Stimulated activated CD8-positive, alpha-beta memory T cell treated with anti-CD3 and anti-CD28 coated beads, Interleukin-15, amount 100 ng/mL, for 4 hours (primary cell): ENCODE measurements around the gene SPRR5.

ENCODE experiments used
- DNase-seq, 2 donors: peaks; one replicate each; pipeline ENCODE4 v3.0.0-alpha.2; 2020; ENCODE audit warnings: low read depth in 2 of 2

Gene SPRR5

GRCh38 chr1:152946651-152947256 lies at the start of gene SPRR5:
SPRR5 (plus strand) TSS chr1:152947206; CDS start chr1:152948555, 1,349 bp downstream.
- DNase-seq, result no peak

- no peak for DNase-seq
Measured at GRCh38 chr1:152899027-152899426, 48.0 kb upstream of the SPRR5 start.

GRCh38 chr1:152899883-152900282 lies 47.1 kb upstream of the SPRR5 start:
- DNase-seq, result no peak

- DNase-seq, result no peak
Measured at GRCh38 chr1:152901631-152902030, 45.4 kb upstream of the SPRR5 start.

- no peak for DNase-seq
Measured at GRCh38 chr1:152902636-152903035, 44.4 kb upstream of the SPRR5 start.

GRCh38 chr1:152904688-152905440 lies 42.1 kb upstream of the SPRR5 start:
- no peak for DNase-seq

- DNase-seq, result no peak
Measured at GRCh38 chr1:152906023-152906565, 40.9 kb upstream of the SPRR5 start.

GRCh38 chr1:152907686-152908601 lies 39.1 kb upstream of the SPRR5 start, which contains the start of gene IVL:
IVL (plus strand) TSS chr1:152908546; CDS start chr1:152909798, 1,252 bp downstream.
- DNase-seq, result no peak

GRCh38 chr1:152909206-152909605 lies 37.8 kb upstream of the SPRR5 start:
- no peak for DNase-seq

GRCh38 chr1:152912471-152912870 lies 34.5 kb upstream of the SPRR5 start:
- DNase-seq, result no peak

GRCh38 chr1:152912900-152913299 lies 34.1 kb upstream of the SPRR5 start:
- DNase-seq, result no peak

- DNase-seq, result no peak
Measured at GRCh38 chr1:152917794-152918193, 29.2 kb upstream of the SPRR5 start.

GRCh38 chr1:152919071-152919470 lies 27.9 kb upstream of the SPRR5 start:
- DNase-seq, result no peak

- no peak for DNase-seq
Measured at GRCh38 chr1:152924191-152924590, 22.8 kb upstream of the SPRR5 start.

GRCh38 chr1:152926091-152926490 lies 20.9 kb upstream of the SPRR5 start:
- no peak for DNase-seq

GRCh38 chr1:152928671-152929070 lies 18.3 kb upstream of the SPRR5 start:
- no peak for DNase-seq

- DNase-seq, result no peak
Measured at GRCh38 chr1:152932170-152932811, 14.7 kb upstream of the SPRR5 start.

- no peak for DNase-seq
Measured at GRCh38 chr1:152933196-152933595, 13.8 kb upstream of the SPRR5 start.

GRCh38 chr1:152940614-152941013 lies 6.4 kb upstream of the SPRR5 start:
- no peak for DNase-seq

- DNase-seq, result no peak
Measured at GRCh38 chr1:152941037-152941711, 5.8 kb upstream of the SPRR5 start.

GRCh38 chr1:152942161-152942560 lies 4.8 kb upstream of the SPRR5 start:
- DNase-seq, result no peak
